G401 (cell line): Measurements from ENCODE around the gene ACTRT2. TPM values are rescaled to one million over a fixed set of nuclear protein-coding genes. Genes with fewer than 3 reads are reported as not detected.

Experiments used
- DNase-seq: peaks from one replicate; pipeline ENCODE4 v3.0.0-alpha.2; 2015; ENCODE audit warnings: low spot score
- in situ Hi-C: cut with HindIII; loops from 2 replicates; pipeline ENCODE4 v1.10.0; 2016; ENCODE audit warnings: low sequenced_read_pairs, mixed read lengths
- total RNA-seq: library from RNA; depleted of rRNA; stranded (reverse); fragments of >200 nt; shearing (Covaris generic); gene quantifications from 2 replicates; pipeline ENCODE4 v1.2.3, GENCODE V29; 2014

ACTRT2 gene
- total RNA-seq, 1 experiment from 2014 or later = not detected

- in situ Hi-C loops = no loop called here
- DNase-seq = no peak
Measured at GRCh38 chr1:3038113-3038551, 16.9 kb downstream of the ACTRT2 start.

DNA sequence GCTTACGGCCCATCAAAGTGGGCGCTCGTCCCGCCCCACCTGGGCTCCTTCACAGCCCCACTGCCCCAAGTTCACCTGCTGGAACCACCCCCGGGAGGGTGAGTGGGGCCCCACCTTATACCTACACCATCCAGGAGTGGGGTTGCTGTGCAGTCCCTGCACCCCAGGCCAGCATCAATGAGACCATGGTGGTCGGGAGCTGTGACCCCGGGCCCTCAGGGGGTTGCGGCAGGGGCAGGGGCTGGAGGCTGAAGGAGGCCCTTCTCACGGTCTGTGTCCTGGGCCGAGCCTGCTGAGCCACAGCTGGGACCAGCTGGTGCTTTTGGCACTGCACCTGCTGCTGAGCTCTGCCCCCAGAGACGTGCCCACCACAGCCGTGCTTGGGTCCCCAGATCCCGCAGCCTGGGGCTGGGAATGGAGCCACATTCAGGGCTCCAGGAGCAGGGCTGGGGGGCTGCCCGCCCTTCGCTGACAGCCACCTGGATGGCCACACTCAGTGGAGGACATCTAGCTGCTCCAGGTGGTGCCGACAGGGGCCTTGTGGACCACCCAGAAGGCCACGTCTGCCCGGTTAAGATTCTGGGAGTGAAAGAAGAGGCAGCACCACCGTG is 17.4 kb downstream of the ACTRT2 start:
- DNase-seq = no peak
- in situ Hi-C loops = no loop called here

DNA sequence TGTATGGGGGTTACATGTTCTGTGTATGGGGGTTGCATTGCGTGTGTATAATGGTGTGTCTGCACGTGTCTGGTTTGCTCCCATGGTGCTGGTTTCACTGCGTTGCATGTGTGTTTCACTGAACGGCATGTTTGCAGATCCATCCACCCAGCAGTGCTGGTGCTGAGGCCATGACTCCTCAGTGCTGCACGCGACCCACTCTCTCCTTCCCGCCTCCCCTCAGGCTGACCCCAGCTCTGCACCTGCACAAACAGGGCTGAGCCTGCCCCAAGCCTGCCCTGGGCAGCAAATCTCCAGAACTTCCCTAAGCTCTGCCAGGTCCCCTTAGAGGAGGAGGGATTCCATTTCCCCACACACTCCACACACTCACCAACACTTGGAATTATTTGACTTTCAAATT is 18.7 kb downstream of the ACTRT2 start:
- no peak for DNase-seq
- in situ Hi-C loops = no loop called here

- no peak for DNase-seq
- in situ Hi-C loops = no loop called here
Measured at GRCh38 chr1:3042481-3042880, 21.2 kb downstream of the ACTRT2 start.

DNA sequence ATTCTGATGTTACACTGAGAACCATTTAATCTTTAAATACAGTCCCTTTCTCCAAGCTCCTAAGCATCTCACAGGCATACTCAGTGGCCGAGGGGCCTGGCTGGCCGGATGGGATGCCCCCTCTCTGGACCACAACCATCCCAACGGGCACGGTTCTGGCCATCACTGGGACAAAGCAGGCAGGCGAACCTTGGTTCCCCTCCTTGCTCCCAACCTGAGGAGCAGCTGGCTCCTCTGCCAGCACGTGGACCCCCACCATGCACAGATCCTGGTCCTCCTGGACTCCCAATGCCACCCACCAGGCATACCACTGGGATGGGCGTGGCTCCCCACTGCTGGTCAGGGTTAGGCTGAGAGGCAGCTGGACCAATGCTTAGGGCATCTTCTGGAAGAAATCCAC is 27.9 kb downstream of the ACTRT2 start:
- DNase-seq = no peak
- in situ Hi-C loops = no loop called here

- no peak for DNase-seq
- in situ Hi-C loops = no loop called here
Measured at GRCh38 chr1:3049905-3050304, 28.6 kb downstream of the ACTRT2 start.

DNA sequence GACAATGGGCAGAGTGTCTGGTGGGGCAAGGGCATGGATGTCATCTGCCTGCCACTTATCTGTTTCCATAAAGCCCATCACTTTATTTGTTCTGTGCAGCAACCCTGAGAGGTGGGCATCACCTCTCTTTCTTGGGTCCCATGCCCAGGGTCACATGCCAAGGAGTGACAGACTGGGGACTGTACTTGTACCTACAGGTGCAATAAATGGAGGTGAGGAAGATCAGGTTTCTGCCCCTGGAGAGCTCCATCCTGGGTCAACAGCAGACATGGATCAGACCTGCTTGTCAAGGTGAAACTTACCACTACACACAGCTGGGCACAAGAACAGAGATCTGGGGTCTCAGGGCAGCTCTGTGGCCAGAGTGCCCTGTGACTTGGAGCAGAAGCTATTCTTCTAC is 29.3 kb downstream of the ACTRT2 start:
- in situ Hi-C loops = no loop called here

DNA sequence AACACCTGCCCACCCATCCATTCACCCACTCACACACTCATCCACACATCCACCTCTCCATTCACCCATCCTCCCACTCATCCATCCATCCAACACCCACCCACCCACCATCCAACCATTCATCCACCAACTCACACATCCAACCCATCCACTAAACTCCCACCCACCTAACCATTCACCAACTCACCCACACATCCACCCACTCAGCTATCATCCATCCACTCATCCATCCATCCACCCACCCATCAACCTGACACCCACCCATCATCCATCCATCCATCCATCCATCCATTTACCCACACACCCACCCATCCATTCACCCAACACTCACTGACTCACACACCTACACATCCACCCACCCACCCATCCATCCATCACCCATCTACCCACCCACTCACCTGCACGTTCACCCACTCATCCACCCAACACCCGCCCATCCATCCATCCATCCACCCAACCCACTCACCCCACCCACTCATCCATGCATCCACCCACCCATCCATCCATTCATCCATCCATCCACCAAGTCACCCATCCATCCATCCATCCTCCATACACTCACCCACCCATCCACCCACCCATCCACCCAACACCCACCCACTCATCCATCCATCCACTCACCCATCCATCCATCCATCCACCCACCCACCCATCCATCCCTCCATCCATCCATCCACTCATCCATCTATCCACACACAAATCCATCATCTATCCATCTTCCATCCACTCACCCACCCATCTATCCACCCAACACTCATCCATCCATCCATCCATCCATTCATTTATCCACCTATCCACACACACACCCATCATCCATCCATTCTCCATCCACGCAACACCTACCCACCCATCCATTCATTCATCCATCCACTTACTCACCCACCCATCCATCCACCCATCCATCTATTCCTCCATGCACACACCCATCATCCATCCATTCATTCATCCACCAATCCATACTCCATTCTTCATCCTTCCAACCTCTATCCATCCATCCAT is 30.3 kb downstream of the ACTRT2 start:
- no peak for DNase-seq
- in situ Hi-C loops = no loop called here

More for the DNA sequence above, 29.3 kb downstream of the ACTRT2 start:
- DNase-seq = no peak

GRCh38 chr1:3052501-3052900 is 31.2 kb downstream of the ACTRT2 start:
- in situ Hi-C loops = no loop called here
- DNase-seq = no peak

DNA sequence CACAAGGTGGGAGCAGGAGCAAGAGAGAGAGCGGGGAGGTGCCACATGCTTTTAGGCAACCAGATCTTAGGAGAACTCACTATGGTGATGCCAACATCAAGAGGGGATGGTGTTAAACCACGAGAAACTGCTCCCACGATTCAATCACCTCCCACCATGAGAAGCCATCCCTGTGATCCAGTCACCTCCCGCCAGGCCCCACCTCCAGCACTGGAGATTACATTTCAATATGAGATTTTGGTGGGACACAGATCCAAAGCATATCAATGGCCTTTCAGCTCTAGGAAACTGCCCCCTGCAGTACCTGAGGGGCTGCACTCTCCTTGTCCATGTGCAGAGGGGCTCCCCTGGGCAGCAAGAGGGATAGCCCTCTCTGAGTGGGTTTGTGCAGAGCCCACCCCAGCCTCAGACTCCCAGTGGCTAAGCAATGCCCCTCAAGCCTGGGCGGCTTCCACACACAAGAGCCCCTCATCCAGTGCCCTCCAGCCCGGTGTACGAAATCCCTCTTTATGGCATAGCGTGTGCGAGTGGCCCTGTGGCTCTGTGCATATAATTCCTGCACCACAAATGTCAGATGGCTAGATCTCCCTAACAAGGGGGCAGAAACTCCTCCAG is 32.2 kb downstream of the ACTRT2 start:
- in situ Hi-C loops = no loop called here
- DNase-seq = no peak

- in situ Hi-C loops = no loop called here
- DNase-seq = no peak
Measured at GRCh38 chr1:3053986-3054385, 32.7 kb downstream of the ACTRT2 start.

GRCh38 chr1:3054474-3054873 is 33.2 kb downstream of the ACTRT2 start:
- in situ Hi-C loops = no loop called here
- DNase-seq = no peak

GRCh38 chr1:3055051-3055450 is 33.8 kb downstream of the ACTRT2 start:
- no peak for DNase-seq

DNA sequence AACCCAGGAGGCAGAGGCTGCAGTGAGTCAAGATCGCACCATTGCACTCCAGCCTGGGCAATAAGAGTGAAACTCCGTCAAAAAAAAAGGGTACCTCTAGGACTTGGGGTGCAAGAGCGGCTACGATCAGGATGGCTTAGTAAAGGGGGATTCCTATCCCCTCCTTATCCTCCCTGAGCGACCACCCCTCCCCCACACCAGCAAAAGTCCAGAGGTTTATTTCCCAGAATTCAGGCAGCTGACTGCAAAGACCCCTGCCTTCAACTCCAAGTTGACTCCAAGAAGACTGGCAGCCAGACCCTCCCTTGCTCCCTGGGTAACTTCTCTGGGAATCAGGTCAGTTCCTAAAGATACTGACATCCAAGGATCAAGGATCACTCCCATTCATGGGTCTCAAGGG is 35.4 kb downstream of the ACTRT2 start:
- DNase-seq = no peak
- in situ Hi-C loops = no loop called here

More at GRCh38 chr1:3055051-3055450, 33.8 kb downstream of the ACTRT2 start:
- in situ Hi-C loops = no loop called here

DNA sequence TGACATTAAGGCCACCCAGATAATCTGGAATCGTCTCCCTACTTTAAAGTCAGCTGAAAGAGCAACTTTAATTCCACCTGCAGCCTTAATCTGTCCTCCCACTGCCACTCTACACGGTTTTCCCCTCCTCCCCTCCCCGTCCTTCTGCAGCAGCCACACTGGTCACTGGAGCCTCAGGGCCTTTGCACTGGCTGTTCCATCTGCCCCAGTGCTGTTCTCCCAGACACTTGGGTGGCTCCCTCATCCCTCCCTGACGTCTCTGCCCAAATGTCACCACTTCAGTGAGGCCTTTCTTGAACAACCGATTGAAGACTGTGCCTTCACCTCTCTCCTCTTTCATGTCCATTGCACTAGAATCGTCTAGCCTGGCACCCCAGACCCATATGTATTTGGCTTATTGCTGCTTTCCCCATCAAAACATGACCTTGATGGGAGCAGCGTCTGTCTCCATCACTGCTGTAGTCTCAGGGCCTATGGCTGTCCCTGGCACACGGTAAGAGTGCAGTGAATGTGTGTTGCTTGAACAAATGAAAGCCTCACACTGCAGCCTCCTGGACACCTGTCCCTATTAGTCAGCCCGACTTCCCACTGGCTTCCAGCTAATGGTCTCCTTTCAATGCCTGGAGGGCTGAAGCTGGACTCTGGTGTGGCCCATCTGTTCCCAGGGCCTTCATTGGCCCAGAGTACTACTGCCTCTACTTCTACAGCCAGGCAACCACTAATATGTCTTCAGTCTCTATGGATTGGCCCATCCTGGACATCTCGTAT is 37.2 kb downstream of the ACTRT2 start:
- no peak for DNase-seq
- in situ Hi-C loops = no loop called here

- DNase-seq = no peak
- in situ Hi-C loops = no loop called here
Measured at GRCh38 chr1:3060127-3060526, 38.9 kb downstream of the ACTRT2 start.

- no peak for DNase-seq
- in situ Hi-C loops = no loop called here
Measured at GRCh38 chr1:3060601-3061551, 39.6 kb downstream of the ACTRT2 start.

DNA sequence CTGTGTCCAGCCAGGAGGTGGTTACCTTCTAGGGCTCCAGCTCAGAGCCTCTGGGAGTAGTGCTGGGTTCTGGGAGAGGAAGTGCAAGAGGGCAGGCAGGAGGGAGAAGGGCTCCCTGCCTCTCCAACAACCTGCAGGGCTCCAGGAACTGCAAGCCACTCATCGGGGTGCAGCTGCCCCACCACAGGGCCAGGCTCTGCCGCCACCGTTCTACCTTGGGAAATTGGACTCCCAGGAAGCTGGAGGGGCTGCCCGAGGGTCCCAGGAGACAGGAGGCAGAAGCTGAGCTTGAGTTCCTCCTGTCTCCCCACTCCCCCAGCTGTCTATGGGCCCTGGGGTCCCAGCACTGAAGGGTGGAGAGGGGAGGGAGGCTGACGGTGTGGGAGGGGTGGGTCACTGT is 40.3 kb downstream of the ACTRT2 start:
- no peak for DNase-seq
- in situ Hi-C loops = no loop called here
